ENCODE data around the gene ABLIM3. TPM values are rescaled to one million over a fixed set of nuclear protein-coding genes. Genes with fewer than 3 reads are reported as not detected.

The ABLIM3 gene
- total RNA-seq, 1 experiment from 2014 or later, result not detected

GRCh38 chr5:149277801-149278200 lies 136.5 kb downstream of the ABLIM3 start:
- BruUV-seq (replicated peaks), result no TSS peak
- Histone ChIP-seq H3K27me3 (replicated peaks; ENCODE audit: control insufficient read depth, insufficient read depth, low read length) (no peaks in the 10 kb centered on the region; the same call in 1 of the 2 replicates), H3K36me3 (ENCODE audit: control insufficient read depth, insufficient read depth, low read length) (no peaks in the 10 kb centered on the region), H3K4me3 (ENCODE audit: low read depth, low read length) (no peak overlapping the region), H3K9me3 (no peaks in the 10 kb centered on the region), H3K4me1 (no peaks in the 10 kb centered on the region)
- Mint-ChIP-seq H3K27me3 (ENCODE audit: insufficient read depth, unreplicated experiment) (peaks cover 31% of the 10 kb centered on the region), H3K4me3 (ENCODE audit: unreplicated experiment) (no peak overlapping the region), H3K4me1 (ENCODE audit: low read depth, unreplicated experiment) (no peaks in the 10 kb centered on the region), H3K27ac (ENCODE audit: unreplicated experiment) (no peak overlapping the region), H3K36me3 (ENCODE audit: insufficient read depth, unreplicated experiment) (no peaks in the 10 kb centered on the region), H3K9me3 (ENCODE audit: unreplicated experiment) (no peaks in the 10 kb centered on the region)
- no peak for TF ChIP-seq CTCF (IDR thresholded peaks at IDR 0.05; ENCODE audit: insufficient read depth in 1 of 2, low read depth in 1 of 2, low read length in 1 of 2, severe bottlenecking in 1 of 2, unreplicated experiment in 1 of 2)
- no peak for DNase-seq
- POLR2A ChIA-PET, result no interaction called here
- CTCF ChIA-PET, result interaction anchor here (1.0 kb wide), 1 partner anchor 43 kb away, joined by 3 read pairs; no protein-coding TSS in a partner anchor
- intact Hi-C loops (cut with micrococcal nuclease; ENCODE audit: unreplicated experiment), result no loop called here

- ChIA-PET POLR2A (no interaction called here), CTCF (interaction anchor here (1.0 kb wide), 1 partner anchor 42 kb away, joined by 3 read pairs; no protein-coding TSS in a partner anchor)
- no peaks in the 10 kb centered on the region for H3K27me3 ChIP-seq (replicated peaks; ENCODE audit: control insufficient read depth, insufficient read depth, low read length)
- no peaks in the 10 kb centered on the region for H3K36me3 ChIP-seq (ENCODE audit: control insufficient read depth, insufficient read depth, low read length)
- H3K4me1 ChIP-seq, result no peaks in the 10 kb centered on the region
- no peaks in the 10 kb centered on the region for H3K36me3 Mint-ChIP-seq (ENCODE audit: insufficient read depth, unreplicated experiment)
- no peak for DNase-seq
- H3K27ac Mint-ChIP-seq (ENCODE audit: unreplicated experiment), result no peak overlapping the region
- no peak for TF ChIP-seq CTCF (IDR thresholded peaks at IDR 0.05; ENCODE audit: insufficient read depth in 1 of 2, low read depth in 1 of 2, low read length in 1 of 2, severe bottlenecking in 1 of 2, unreplicated experiment in 1 of 2)
- H3K4me3 ChIP-seq (ENCODE audit: low read depth, low read length), result no peak overlapping the region
- no peak overlapping the region for H3K4me3 Mint-ChIP-seq (ENCODE audit: unreplicated experiment)
- no TSS peak for BruUV-seq (replicated peaks)
- no peaks in the 10 kb centered on the region for H3K9me3 ChIP-seq
- H3K4me1 Mint-ChIP-seq (ENCODE audit: low read depth, unreplicated experiment), result no peaks in the 10 kb centered on the region
- no peaks in the 10 kb centered on the region for H3K9me3 Mint-ChIP-seq (ENCODE audit: unreplicated experiment)
- intact Hi-C loops (cut with micrococcal nuclease; ENCODE audit: unreplicated experiment), result no loop called here
- peaks cover 32% of the 10 kb centered on the region for H3K27me3 Mint-ChIP-seq (ENCODE audit: insufficient read depth, unreplicated experiment)
These were observed 137.3 kb downstream of the ABLIM3 start for GRCh38 chr5:149278451-149279210.

GRCh38 chr5:149279661-149280060 lies 138.4 kb downstream of the ABLIM3 start:
- no peak for TF ChIP-seq CTCF (IDR thresholded peaks at IDR 0.05; ENCODE audit: insufficient read depth in 1 of 2, low read depth in 1 of 2, low read length in 1 of 2, severe bottlenecking in 1 of 2, unreplicated experiment in 1 of 2)
- no peaks in the 10 kb centered on the region for H3K36me3 Mint-ChIP-seq (ENCODE audit: insufficient read depth, unreplicated experiment)
- Histone ChIP-seq H3K9me3 (no peaks in the 10 kb centered on the region), H3K4me1 (peaks cover 7% of the 10 kb centered on the region; the same call in 1 of the 2 replicates), H3K4me3 (ENCODE audit: low read depth, low read length) (no peak overlapping the region), H3K27me3 (replicated peaks; ENCODE audit: control insufficient read depth, insufficient read depth, low read length) (no peaks in the 10 kb centered on the region), H3K36me3 (ENCODE audit: control insufficient read depth, insufficient read depth, low read length) (no peaks in the 10 kb centered on the region)
- H3K4me1 Mint-ChIP-seq (ENCODE audit: low read depth, unreplicated experiment), result peaks cover 4% of the 10 kb centered on the region
- ChIA-PET CTCF (interaction anchor here (0.6 kb wide), 1 partner anchor 11 kb away, joined by 3 read pairs; no protein-coding TSS in a partner anchor), POLR2A (no interaction called here)
- no peak overlapping the region for H3K4me3 Mint-ChIP-seq (ENCODE audit: unreplicated experiment)
- no peaks in the 10 kb centered on the region for H3K9me3 Mint-ChIP-seq (ENCODE audit: unreplicated experiment)
- intact Hi-C loops (cut with micrococcal nuclease; ENCODE audit: unreplicated experiment), result no loop called here
- no peak for DNase-seq
- H3K27ac Mint-ChIP-seq (ENCODE audit: unreplicated experiment), result no peak overlapping the region
- peaks cover 35% of the 10 kb centered on the region for H3K27me3 Mint-ChIP-seq (ENCODE audit: insufficient read depth, unreplicated experiment)
- no TSS peak for BruUV-seq (replicated peaks)

Measured in Caco-2 (cell line).